ENCODE measurements around the gene HDAC11. TPM values are rescaled to one million over a fixed set of nuclear protein-coding genes. Genes with fewer than 3 reads are reported as not detected.
"Not testable (repeated sequence)": the region's sequence is repeated elsewhere in the genome, so short reads cannot be mapped to it uniquely, and the experiment has no call there.

HDAC11 gene, protein sequence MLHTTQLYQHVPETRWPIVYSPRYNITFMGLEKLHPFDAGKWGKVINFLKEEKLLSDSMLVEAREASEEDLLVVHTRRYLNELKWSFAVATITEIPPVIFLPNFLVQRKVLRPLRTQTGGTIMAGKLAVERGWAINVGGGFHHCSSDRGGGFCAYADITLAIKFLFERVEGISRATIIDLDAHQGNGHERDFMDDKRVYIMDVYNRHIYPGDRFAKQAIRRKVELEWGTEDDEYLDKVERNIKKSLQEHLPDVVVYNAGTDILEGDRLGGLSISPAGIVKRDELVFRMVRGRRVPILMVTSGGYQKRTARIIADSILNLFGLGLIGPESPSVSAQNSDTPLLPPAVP
- total RNA-seq (3.8 TPM), polyA plus RNA-seq (1 to 10 TPM; 2.1 to 8.8 (median 3.0) TPM)

DNA sequence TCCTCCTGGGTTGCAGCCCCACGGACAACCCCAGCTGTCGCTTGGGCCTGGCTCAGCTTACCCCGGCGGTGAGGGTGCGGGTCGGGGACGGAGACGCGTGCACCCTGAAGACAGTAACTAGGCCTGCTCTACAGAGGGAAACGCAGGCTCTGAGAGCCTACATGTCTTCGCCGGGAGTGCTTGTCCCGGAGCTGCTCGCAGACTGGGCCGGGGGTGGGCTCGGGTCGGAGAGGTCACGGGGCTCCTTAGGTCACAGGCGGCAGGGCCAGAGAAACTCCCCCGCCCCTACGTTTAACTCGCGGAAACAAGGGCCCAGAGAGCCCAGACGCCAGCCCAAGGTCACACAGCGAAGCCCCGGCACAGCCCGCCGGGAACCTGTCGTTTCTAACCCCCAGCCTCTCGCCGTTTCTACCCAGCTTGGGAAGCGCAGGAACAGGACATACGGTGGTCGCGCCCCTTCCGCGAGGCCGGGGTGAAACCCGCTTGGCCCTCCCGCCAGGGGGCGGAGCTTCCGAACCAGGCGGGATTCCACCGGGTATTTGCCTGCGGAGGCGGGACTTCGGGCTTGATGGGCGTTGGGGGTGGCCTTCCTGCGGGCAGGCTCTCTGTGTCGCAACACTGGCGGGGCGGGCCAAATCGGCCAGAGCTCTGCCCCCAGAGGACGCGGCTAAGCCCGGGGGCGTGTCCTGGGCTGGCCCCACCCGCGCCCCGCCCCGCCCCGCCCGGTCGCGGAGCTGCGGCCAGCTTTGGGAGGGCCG is at the start of gene HDAC11:
HDAC11 (plus strand) TSS at position 725 of the 758 bp plus-strand sequence. CDS start 42 bp downstream, outside the sequence.
- Mint-ChIP-seq H3K9me3 (no peaks in the 10 kb centered on the region), H3K4me3 (peak within 1 kb of the TSS; percentile 94 to 98 (median 95)), H3K27me3 (peaks cover 5% of the 10 kb centered on the region), H3K4me1 (peaks cover 0 to 32% (median 3%) of the 10 kb centered on the region in 4 donors), H3K36me3 (no peaks in the 10 kb centered on the region), H3K27ac (peak within 1 kb of the TSS; percentile 94 to 96 (median 94))
- no peaks in the 10 kb centered on the region for H3K36me3 ChIP-seq (ENCODE audit: control insufficient read depth, insufficient read depth, low read length)
- H3K9me3 ChIP-seq (ENCODE audit: control insufficient read depth in 2 of 2, low read length in 2 of 2) = no peaks in the 10 kb centered on the region
- peaks cover 13% of the 10 kb centered on the region for H3K4me1 ChIP-seq (ENCODE audit: control insufficient read depth, insufficient read depth, low read length, poor library complexity, severe bottlenecking)
- ATAC-seq (ENCODE audit: low read depth in 2 of 2) (peak; percentile 96 to 97), DNase-seq (peak; percentile 96 to 98 (median 96))
- peak within 1 kb of the TSS; percentile 57 for H3K4me3 ChIP-seq (ENCODE audit: low read depth, low read length)
- H3K27ac ChIP-seq (ENCODE audit: insufficient read depth, low read length, poor library complexity, severe bottlenecking) = peak within 1 kb of the TSS; percentile 86
- H3K27me3 ChIP-seq (ENCODE audit: control insufficient read depth, insufficient read depth, low read length) = no peaks in the 10 kb centered on the region

GRCh38 chr3:13430411-13430875 is 49.7 kb upstream of the HDAC11 start:
- not testable (repeated sequence) for H3K27ac ChIP-seq (ENCODE audit: insufficient read depth, low read length, poor library complexity, severe bottlenecking); H3K4me3 Mint-ChIP-seq; H3K27me3 Mint-ChIP-seq; H3K36me3 Mint-ChIP-seq; H3K4me3 ChIP-seq (ENCODE audit: low read depth, low read length); DNase-seq; H3K9me3 Mint-ChIP-seq; H3K27me3 ChIP-seq (ENCODE audit: control insufficient read depth, insufficient read depth, low read length); ATAC-seq (ENCODE audit: low read depth in 2 of 2); H3K9me3 ChIP-seq (ENCODE audit: control insufficient read depth in 2 of 2, low read length in 2 of 2); H3K36me3 ChIP-seq (ENCODE audit: control insufficient read depth, insufficient read depth, low read length)
- peak overlapping the region in 2 of 3 donors; percentile 36 to 49 for H3K27ac Mint-ChIP-seq
- H3K4me1 ChIP-seq (ENCODE audit: control insufficient read depth, insufficient read depth, low read length, poor library complexity, severe bottlenecking) = peaks cover 23% of the 10 kb centered on the region
- H3K4me1 Mint-ChIP-seq = peaks cover 6 to 38% (median 21%) of the 10 kb centered on the region in 4 donors

DNA sequence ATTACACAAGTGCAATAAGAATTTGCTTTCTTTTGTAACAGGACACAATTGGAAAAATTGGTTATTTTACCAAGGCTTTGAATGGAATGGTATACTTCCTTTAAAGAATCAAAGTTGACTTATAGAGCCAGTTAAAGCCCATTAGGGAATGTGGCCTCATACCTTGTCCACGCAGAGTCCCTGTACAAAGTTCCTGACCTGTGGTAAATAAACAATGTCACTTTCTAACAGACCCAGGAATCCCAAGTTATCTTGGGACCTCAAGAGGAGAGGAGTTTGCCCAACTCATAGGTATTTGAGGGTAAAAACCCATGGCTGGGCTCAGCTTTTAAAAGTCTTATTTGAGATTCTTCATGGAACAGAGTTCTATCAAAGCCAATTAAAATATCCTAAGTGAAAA is 48.0 kb upstream of the HDAC11 start:
- no peak overlapping the region for H3K27ac ChIP-seq (ENCODE audit: insufficient read depth, low read length, poor library complexity, severe bottlenecking)
- Mint-ChIP-seq H3K4me1 (peaks cover 6 to 28% (median 16%) of the 10 kb centered on the region in 4 donors), H3K27me3 (peaks cover 14% of the 10 kb centered on the region), H3K9me3 (no peaks in the 10 kb centered on the region), H3K27ac (no peak overlapping the region), H3K4me3 (no peak overlapping the region), H3K36me3 (no peaks in the 10 kb centered on the region)
- no peaks in the 10 kb centered on the region for H3K36me3 ChIP-seq (ENCODE audit: control insufficient read depth, insufficient read depth, low read length)
- peaks cover 17% of the 10 kb centered on the region for H3K4me1 ChIP-seq (ENCODE audit: control insufficient read depth, insufficient read depth, low read length, poor library complexity, severe bottlenecking)
- ATAC-seq (ENCODE audit: low read depth in 2 of 2) (no peak), DNase-seq (no peak)
- no peaks in the 10 kb centered on the region for H3K27me3 ChIP-seq (ENCODE audit: control insufficient read depth, insufficient read depth, low read length)
- H3K4me3 ChIP-seq (ENCODE audit: low read depth, low read length) = no peak overlapping the region
- H3K9me3 ChIP-seq (ENCODE audit: control insufficient read depth in 2 of 2, low read length in 2 of 2) = no peaks in the 10 kb centered on the region

DNA sequence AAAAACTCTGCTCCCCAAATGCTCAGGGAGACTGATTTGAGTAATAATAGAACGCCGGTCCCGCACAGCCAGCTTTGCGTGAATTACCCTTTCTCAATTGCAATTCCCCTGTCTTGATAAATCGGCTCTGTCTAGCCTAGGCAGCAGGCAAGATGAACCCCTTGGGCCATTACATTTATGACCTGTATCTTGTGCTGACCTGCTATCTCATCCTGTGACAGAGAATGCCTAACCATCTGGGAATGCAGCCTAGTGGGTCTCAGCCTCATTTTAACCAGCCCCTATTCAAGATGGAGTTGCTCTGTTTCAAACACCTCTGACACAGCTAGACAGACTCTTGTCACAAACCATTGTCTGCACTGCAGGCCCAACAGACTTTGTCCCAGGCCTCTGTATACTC is 46.2 kb upstream of the HDAC11 start:
- no peak for ATAC-seq (ENCODE audit: low read depth in 2 of 2)
- peaks cover 14% of the 10 kb centered on the region for H3K27me3 Mint-ChIP-seq
- Histone ChIP-seq H3K4me1 (ENCODE audit: control insufficient read depth, insufficient read depth, low read length, poor library complexity, severe bottlenecking) (peaks cover under 1% of the 10 kb centered on the region), H3K27ac (ENCODE audit: insufficient read depth, low read length, poor library complexity, severe bottlenecking) (no peak overlapping the region), H3K27me3 (ENCODE audit: control insufficient read depth, insufficient read depth, low read length) (no peaks in the 10 kb centered on the region), H3K4me3 (ENCODE audit: low read depth, low read length) (no peak overlapping the region), H3K9me3 (ENCODE audit: control insufficient read depth in 2 of 2, low read length in 2 of 2) (no peaks in the 10 kb centered on the region), H3K36me3 (ENCODE audit: control insufficient read depth, insufficient read depth, low read length) (no peaks in the 10 kb centered on the region)
- DNase-seq = no peak
- H3K4me3 Mint-ChIP-seq = no peak overlapping the region
- H3K36me3 Mint-ChIP-seq = no peaks in the 10 kb centered on the region
- peaks cover 0 to 14% (median 8%) of the 10 kb centered on the region in 4 donors for H3K4me1 Mint-ChIP-seq
- no peaks in the 10 kb centered on the region for H3K9me3 Mint-ChIP-seq
- H3K27ac Mint-ChIP-seq = no peak overlapping the region

DNA sequence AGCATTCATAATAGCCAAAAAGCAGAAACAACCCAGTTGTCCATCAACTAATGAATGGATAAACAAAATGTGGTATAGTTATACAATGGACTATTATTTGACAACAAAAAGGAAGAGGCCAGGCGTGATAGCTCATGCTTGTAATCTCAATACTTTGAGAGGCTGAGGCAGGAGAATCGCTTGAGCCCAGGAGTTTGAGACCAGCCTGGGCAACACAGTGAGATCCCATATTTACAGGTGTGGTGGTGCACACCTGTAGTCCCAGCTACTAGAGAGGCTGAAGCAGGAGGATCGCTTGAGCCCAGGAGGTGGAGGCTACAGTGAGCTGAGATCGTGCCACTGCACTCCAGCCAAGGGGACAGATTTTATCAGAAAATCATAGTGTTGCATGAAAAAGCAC is 43.9 kb upstream of the HDAC11 start:
- H3K4me1 ChIP-seq (ENCODE audit: control insufficient read depth, insufficient read depth, low read length, poor library complexity, severe bottlenecking); H3K36me3 Mint-ChIP-seq; H3K27me3 ChIP-seq (ENCODE audit: control insufficient read depth, insufficient read depth, low read length); H3K36me3 ChIP-seq (ENCODE audit: control insufficient read depth, insufficient read depth, low read length); H3K9me3 Mint-ChIP-seq; H3K9me3 ChIP-seq (ENCODE audit: control insufficient read depth in 2 of 2, low read length in 2 of 2); ATAC-seq (ENCODE audit: low read depth in 2 of 2); H3K4me3 Mint-ChIP-seq; H3K4me3 ChIP-seq (ENCODE audit: low read depth, low read length); DNase-seq; H3K4me1 Mint-ChIP-seq; H3K27ac ChIP-seq (ENCODE audit: insufficient read depth, low read length, poor library complexity, severe bottlenecking): not testable (repeated sequence)
- Mint-ChIP-seq H3K27me3 (peaks cover 14% of the 10 kb centered on the region), H3K27ac (peak overlapping the region in 1 of 3 donors; percentile 29)

DNA sequence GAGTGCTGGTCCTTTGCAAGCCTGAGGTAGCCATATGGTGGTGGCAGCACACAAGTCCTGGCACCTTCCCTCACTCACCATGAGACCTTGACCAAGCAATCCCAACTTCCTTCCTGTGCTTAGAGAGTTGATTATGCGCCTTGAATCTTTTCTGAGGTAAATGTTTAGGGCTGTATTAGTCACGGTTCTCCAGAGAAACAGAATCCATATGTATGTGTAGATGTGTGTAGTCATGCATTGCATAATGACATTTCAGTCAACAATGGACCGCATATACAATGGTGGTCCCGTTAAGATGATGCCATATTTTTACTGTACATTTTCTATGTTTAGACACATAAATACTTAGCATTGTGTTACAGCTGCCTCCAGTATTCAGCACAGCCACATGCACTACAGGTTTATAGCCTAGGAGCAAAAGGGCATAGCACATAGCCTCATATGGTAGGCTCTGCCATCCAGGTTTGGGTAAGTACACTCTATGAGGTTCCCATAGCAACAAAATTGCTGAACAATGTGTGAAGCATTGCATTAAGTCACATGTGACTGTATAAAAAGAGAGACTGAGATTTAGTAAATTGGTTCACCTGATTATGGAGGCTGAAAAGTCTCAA is 39.8 kb upstream of the HDAC11 start:
- Mint-ChIP-seq H3K9me3 (no peaks in the 10 kb centered on the region), H3K4me1 (no peaks in the 10 kb centered on the region), H3K36me3 (peaks cover 2% of the 10 kb centered on the region), H3K27ac (peak overlapping the region in 1 of 3 donors; percentile 1), H3K4me3 (no peak overlapping the region), H3K27me3 (peaks cover 6% of the 10 kb centered on the region)
- Histone ChIP-seq H3K27ac (ENCODE audit: insufficient read depth, low read length, poor library complexity, severe bottlenecking) (no peak overlapping the region), H3K36me3 (ENCODE audit: control insufficient read depth, insufficient read depth, low read length) (no peaks in the 10 kb centered on the region), H3K4me3 (ENCODE audit: low read depth, low read length) (no peak overlapping the region), H3K9me3 (ENCODE audit: control insufficient read depth in 2 of 2, low read length in 2 of 2) (no peaks in the 10 kb centered on the region), H3K27me3 (ENCODE audit: control insufficient read depth, insufficient read depth, low read length) (no peaks in the 10 kb centered on the region), H3K4me1 (ENCODE audit: control insufficient read depth, insufficient read depth, low read length, poor library complexity, severe bottlenecking) (no peaks in the 10 kb centered on the region)
- no peak for ATAC-seq (ENCODE audit: low read depth in 2 of 2)
- DNase-seq = no peak

GRCh38 chr3:13442882-13443281 is 37.2 kb upstream of the HDAC11 start:
- DNase-seq; H3K4me1 Mint-ChIP-seq; H3K27ac ChIP-seq (ENCODE audit: insufficient read depth, low read length, poor library complexity, severe bottlenecking); ATAC-seq (ENCODE audit: low read depth in 2 of 2); H3K9me3 Mint-ChIP-seq; H3K4me3 Mint-ChIP-seq; H3K36me3 Mint-ChIP-seq; H3K4me1 ChIP-seq (ENCODE audit: control insufficient read depth, insufficient read depth, low read length, poor library complexity, severe bottlenecking); H3K27me3 Mint-ChIP-seq; H3K4me3 ChIP-seq (ENCODE audit: low read depth, low read length); H3K27ac Mint-ChIP-seq; H3K27me3 ChIP-seq (ENCODE audit: control insufficient read depth, insufficient read depth, low read length); H3K9me3 ChIP-seq (ENCODE audit: control insufficient read depth in 2 of 2, low read length in 2 of 2); H3K36me3 ChIP-seq (ENCODE audit: control insufficient read depth, insufficient read depth, low read length): not testable (repeated sequence)

Measured in CD4-positive, CD25-positive, alpha-beta regulatory T cell (primary cell).